ENCODE results near the gene ZNF780B. TPM values are rescaled to one million over a fixed set of nuclear protein-coding genes. Genes with fewer than 3 reads are reported as not detected.

Gene ZNF780B
- total RNA-seq, 2 experiments from 2014 or later: 27.4 to 30.3 TPM

DNA sequence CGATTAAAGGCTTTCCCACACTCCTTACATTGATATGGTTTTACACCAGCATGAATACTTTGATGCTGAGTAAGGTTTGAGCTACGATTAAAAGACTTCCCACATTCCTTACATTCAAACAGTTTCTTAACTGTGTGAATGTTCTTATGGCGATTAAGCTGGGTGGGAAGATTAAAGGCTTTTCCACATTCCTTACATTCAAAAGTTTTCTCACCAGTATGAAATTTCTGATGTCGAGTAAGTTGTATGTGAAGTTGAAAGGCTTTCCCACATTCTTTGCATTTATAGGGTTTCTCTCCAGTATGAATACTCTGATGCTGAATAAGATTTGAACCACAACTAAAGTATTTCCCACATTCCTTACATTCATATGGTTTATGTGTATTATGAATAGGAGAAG is 20.0 kb downstream of the ZNF780B start:
- POLR2A ChIA-PET: no interaction called here

GRCh38 chr19:40033989-40034560 is 22.0 kb downstream of the ZNF780B start:
- no peaks in the 10 kb centered on the region for H3K27me3 Mint-ChIP-seq (ENCODE audit: low read depth)
- H3K4me3 Mint-ChIP-seq: no peak overlapping the region
- H3K27ac Mint-ChIP-seq: no peak overlapping the region
- DNase-seq: no peak
- ChIA-PET CTCF (no interaction called here), POLR2A (no interaction called here)
- no peaks in the 10 kb centered on the region for H3K4me1 Mint-ChIP-seq (ENCODE audit: low read depth)
- peaks cover 59% of the 10 kb centered on the region for H3K9me3 Mint-ChIP-seq (ENCODE audit: insufficient read depth)
- no peak for ATAC-seq
- peaks cover 52% of the 10 kb centered on the region for H3K36me3 Mint-ChIP-seq (ENCODE audit: low read depth)

More for the DNA sequence above, 20.0 kb downstream of the ZNF780B start:
- Mint-ChIP-seq H3K27ac (no peak overlapping the region), H3K27me3 (ENCODE audit: low read depth) (no peaks in the 10 kb centered on the region), H3K4me3 (no peak overlapping the region), H3K9me3 (ENCODE audit: insufficient read depth) (peaks cover 46% of the 10 kb centered on the region), H3K36me3 (ENCODE audit: low read depth) (peaks cover 48% of the 10 kb centered on the region), H3K4me1 (ENCODE audit: low read depth) (no peaks in the 10 kb centered on the region)
- CTCF ChIA-PET: no interaction called here
- ATAC-seq (no peak), DNase-seq (no peak)

DNA sequence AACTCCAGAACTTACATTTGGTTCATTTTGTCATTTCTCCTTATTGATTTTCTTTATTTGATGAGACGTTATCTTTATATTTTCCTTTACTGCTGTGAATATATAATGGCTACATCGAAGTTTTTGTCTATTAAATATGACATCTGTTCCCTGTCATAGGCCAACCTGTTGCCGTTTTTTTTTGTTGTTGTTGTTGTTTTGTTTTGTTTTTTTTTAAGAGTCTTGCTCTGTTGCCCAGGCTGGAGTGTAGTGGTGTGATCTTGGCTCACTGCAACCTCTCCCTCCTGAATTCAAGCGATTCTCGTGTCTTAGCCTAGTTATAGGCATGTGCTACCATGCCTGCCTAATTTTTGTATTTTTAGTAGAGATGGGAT is 29.4 kb downstream of the ZNF780B start:
- Mint-ChIP-seq H3K4me3 (no peak overlapping the region), H3K4me1 (ENCODE audit: low read depth) (no peaks in the 10 kb centered on the region), H3K27ac (no peak overlapping the region), H3K9me3 (ENCODE audit: insufficient read depth) (peaks cover 66% of the 10 kb centered on the region), H3K27me3 (ENCODE audit: low read depth) (no peaks in the 10 kb centered on the region), H3K36me3 (ENCODE audit: low read depth) (peaks cover 24% of the 10 kb centered on the region)
- POLR2A ChIA-PET: no interaction called here
- ATAC-seq (no peak), DNase-seq (no peak)
- CTCF ChIA-PET: no interaction called here

DNA sequence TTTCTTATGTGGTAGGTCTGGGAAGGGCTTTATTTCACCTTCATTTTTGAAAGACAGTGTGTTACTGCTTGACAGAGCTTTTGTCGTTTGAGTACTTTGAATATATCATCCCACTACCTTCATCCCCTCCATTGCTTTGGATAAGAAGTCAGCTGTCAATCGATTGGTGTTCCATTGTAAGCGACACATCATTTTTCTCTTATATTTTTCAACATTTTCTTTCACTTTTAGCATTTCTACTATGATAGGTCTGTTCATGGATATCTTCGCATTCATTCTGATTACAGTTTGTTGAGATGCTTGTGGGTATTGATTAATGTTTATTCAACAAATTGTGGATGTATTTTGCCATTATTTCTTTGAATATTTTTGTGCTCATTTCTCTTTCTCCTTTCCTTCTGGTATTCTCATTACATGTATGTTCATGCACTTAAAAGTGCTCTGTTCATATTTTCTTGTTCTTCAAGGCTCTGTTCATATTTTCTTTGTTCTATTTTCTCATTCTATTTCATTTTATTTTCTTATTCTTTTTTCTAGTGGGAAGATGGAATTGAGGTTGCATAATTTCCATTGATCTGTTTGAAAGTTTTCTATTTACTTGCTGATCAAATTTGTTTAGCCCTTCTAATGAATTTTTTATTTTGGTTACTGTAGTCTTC is 30.0 kb downstream of the ZNF780B start:
- Mint-ChIP-seq H3K27ac (no peak overlapping the region), H3K9me3 (ENCODE audit: insufficient read depth) (peaks cover 69% of the 10 kb centered on the region), H3K4me1 (ENCODE audit: low read depth) (no peaks in the 10 kb centered on the region), H3K4me3 (no peak overlapping the region), H3K27me3 (ENCODE audit: low read depth) (no peaks in the 10 kb centered on the region), H3K36me3 (ENCODE audit: low read depth) (peaks cover 23% of the 10 kb centered on the region)
- no peak for ATAC-seq
- CTCF ChIA-PET: no interaction called here
- POLR2A ChIA-PET: no interaction called here
- DNase-seq: no peak

GRCh38 chr19:40023969-40024368 is 32.1 kb downstream of the ZNF780B start:
- no peaks in the 10 kb centered on the region for H3K27me3 Mint-ChIP-seq (ENCODE audit: low read depth)
- no peak overlapping the region for H3K27ac Mint-ChIP-seq
- H3K4me3 Mint-ChIP-seq: no peak overlapping the region
- peaks cover 70% of the 10 kb centered on the region for H3K9me3 Mint-ChIP-seq (ENCODE audit: insufficient read depth)
- DNase-seq (no peak), ATAC-seq (no peak)
- peaks cover 15% of the 10 kb centered on the region for H3K36me3 Mint-ChIP-seq (ENCODE audit: low read depth)
- CTCF ChIA-PET: interaction anchor here (1.2 kb wide), 1 partner anchor 232 kb away, joined by 3 read pairs; no protein-coding TSS in a partner anchor
- POLR2A ChIA-PET: no interaction called here
- H3K4me1 Mint-ChIP-seq (ENCODE audit: low read depth): no peaks in the 10 kb centered on the region

DNA sequence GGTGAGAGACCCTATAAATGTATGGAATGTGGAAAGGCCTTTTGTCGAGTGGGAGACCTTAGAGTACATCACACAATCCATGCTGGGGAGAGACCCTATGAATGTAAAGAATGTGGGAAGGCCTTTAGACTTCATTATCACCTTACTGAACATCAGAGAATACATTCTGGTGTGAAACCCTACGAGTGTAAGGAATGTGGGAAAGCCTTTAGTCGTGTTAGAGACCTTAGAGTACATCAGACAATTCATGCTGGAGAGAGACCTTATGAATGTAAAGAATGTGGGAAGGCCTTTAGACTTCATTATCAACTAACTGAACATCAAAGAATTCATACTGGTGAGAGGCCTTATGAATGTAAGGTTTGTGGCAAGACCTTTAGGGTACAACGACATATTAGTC is 42.0 kb downstream of the ZNF780B start:
- ChIA-PET CTCF (no interaction called here), POLR2A (no interaction called here)
- ATAC-seq (no peak), DNase-seq (no peak)
- H3K36me3 Mint-ChIP-seq (ENCODE audit: low read depth): peaks cover 62% of the 10 kb centered on the region
- H3K27me3 Mint-ChIP-seq (ENCODE audit: low read depth): no peaks in the 10 kb centered on the region
- no peak overlapping the region for H3K27ac Mint-ChIP-seq
- no peak overlapping the region for H3K4me3 Mint-ChIP-seq
- H3K9me3 Mint-ChIP-seq (ENCODE audit: insufficient read depth): peaks cover 57% of the 10 kb centered on the region
- H3K4me1 Mint-ChIP-seq (ENCODE audit: low read depth): no peaks in the 10 kb centered on the region

- no peak overlapping the region for H3K27ac Mint-ChIP-seq
- ChIA-PET POLR2A (no interaction called here), CTCF (no interaction called here)
- peaks cover 80% of the 10 kb centered on the region for H3K36me3 Mint-ChIP-seq (ENCODE audit: low read depth)
- no peaks in the 10 kb centered on the region for H3K4me1 Mint-ChIP-seq (ENCODE audit: low read depth)
- DNase-seq (no peak), ATAC-seq (no peak)
- H3K27me3 Mint-ChIP-seq (ENCODE audit: low read depth): no peaks in the 10 kb centered on the region
- H3K9me3 Mint-ChIP-seq (ENCODE audit: insufficient read depth): peaks cover 32% of the 10 kb centered on the region
- H3K4me3 Mint-ChIP-seq: no peak overlapping the region
Measured at GRCh38 chr19:40009674-40010073, 46.4 kb downstream of the ZNF780B start.

DNA sequence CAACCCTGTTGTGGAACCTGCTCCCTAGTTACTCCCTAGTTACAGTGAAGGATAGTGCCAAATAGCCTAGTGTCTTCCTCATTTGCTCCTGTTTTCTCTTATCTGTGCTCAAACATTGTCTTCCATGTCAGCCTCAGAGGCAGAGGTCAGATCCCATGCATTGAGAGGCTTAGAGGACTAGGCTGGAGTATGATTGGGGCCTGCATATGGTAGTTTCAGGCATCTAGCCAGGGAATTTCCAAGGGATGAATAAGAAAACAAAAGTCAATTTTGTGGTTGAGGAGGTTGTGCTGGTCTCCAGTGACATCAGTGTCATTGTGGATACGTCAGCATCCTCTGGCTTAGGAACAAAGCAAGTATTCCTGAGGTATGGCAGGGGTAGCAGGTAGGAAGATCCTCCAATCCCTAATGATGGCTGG is 49.7 kb downstream of the ZNF780B start:
- CTCF ChIA-PET: interaction anchor here (1.4 kb wide), 1 partner anchor 59 kb away, joined by 3 read pairs; no protein-coding TSS in a partner anchor
- DNase-seq (no peak), ATAC-seq (no peak)
- Mint-ChIP-seq H3K27ac (no peak overlapping the region), H3K36me3 (ENCODE audit: low read depth) (peaks cover 47% of the 10 kb centered on the region), H3K4me3 (no peak overlapping the region), H3K4me1 (ENCODE audit: low read depth) (no peaks in the 10 kb centered on the region), H3K9me3 (ENCODE audit: insufficient read depth) (peaks cover 7% of the 10 kb centered on the region), H3K27me3 (ENCODE audit: low read depth) (no peaks in the 10 kb centered on the region)
- POLR2A ChIA-PET: no interaction called here

- no peak for DNase-seq
- ATAC-seq: no peak
- POLR2A ChIA-PET: interaction anchor here (0.6 kb wide), 1 partner anchor 1988 kb away, joined by 3 read pairs; no protein-coding TSS in a partner anchor
- Mint-ChIP-seq H3K36me3 (ENCODE audit: low read depth) (peaks cover 44% of the 10 kb centered on the region), H3K9me3 (ENCODE audit: insufficient read depth) (peaks cover 7% of the 10 kb centered on the region), H3K4me1 (ENCODE audit: low read depth) (no peaks in the 10 kb centered on the region), H3K4me3 (no peak overlapping the region), H3K27me3 (ENCODE audit: low read depth) (no peaks in the 10 kb centered on the region), H3K27ac (no peak overlapping the region)
- CTCF ChIA-PET: interaction anchor here (0.6 to 1.4 kb wide), 2 partner anchors 58 to 1746 kb away, joined by 3 to 6 read pairs; no protein-coding TSS in a partner anchor
Measured at GRCh38 chr19:40005691-40006272, 50.2 kb downstream of the ZNF780B start.

DNA sequence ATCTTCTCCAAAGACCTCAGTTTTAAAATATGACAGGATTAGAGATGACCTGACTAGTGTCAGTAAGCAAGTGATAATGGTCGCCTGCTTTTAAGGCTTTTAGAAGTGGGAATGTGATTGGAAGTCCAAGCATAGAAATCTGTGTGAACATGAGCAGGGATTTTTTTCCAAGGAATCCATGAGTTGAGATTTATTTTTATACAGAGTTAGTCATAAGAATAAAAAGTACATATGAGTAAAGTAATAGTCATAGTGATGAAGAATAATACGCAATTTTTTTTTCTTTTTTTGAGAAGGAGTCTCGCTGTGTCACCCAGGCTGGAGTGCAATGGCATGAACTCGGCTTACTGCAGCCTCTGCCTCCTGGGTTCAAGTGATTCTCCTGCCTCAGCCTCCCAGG is 57.5 kb downstream of the ZNF780B start:
- ChIA-PET POLR2A (no interaction called here), CTCF (no interaction called here)
- H3K27ac Mint-ChIP-seq: no peak overlapping the region
- ATAC-seq: no peak
- peaks cover under 1% of the 10 kb centered on the region for H3K9me3 Mint-ChIP-seq (ENCODE audit: insufficient read depth)
- DNase-seq: no peak
- H3K27me3 Mint-ChIP-seq (ENCODE audit: low read depth): no peaks in the 10 kb centered on the region
- peak overlapping the region; percentile 89 for H3K4me3 Mint-ChIP-seq
- H3K4me1 Mint-ChIP-seq (ENCODE audit: low read depth): peaks cover 30% of the 10 kb centered on the region
- peaks cover 32% of the 10 kb centered on the region for H3K36me3 Mint-ChIP-seq (ENCODE audit: low read depth)

- ChIA-PET POLR2A (interaction anchor here (0.9 to 2.4 kb wide), 6 partner anchors 19 to 109 kb away, joined by 3 to 24 read pairs (median 4); partner anchors contain the start of genes PSMC4 and ZNF780A), CTCF (interaction anchor here (0.7 to 2.2 kb wide), 4 partner anchors 27 to 93 kb away, joined by 3 to 11 read pairs (median 4); partner anchors contain the start of genes PSMC4 and ZNF780A)
- Mint-ChIP-seq H3K4me3 (peak overlapping the region; percentile 89), H3K4me1 (ENCODE audit: low read depth) (peaks cover 32% of the 10 kb centered on the region), H3K27me3 (ENCODE audit: low read depth) (no peaks in the 10 kb centered on the region), H3K9me3 (ENCODE audit: insufficient read depth) (peaks cover 4% of the 10 kb centered on the region), H3K27ac (peak overlapping the region; percentile 94), H3K36me3 (ENCODE audit: low read depth) (peaks cover 38% of the 10 kb centered on the region)
- ATAC-seq (peak; percentile 1), DNase-seq (peak; percentile 36)
Measured at GRCh38 chr19:39997638-39998216, 58.3 kb downstream of the ZNF780B start.
